ENCODE measurements around the gene COL6A6.

GRCh38 chr3:130515755-130516154, 1.2 kb upstream of the COL6A6 start:
- TF ChIP-seq CTCF (IDR thresholded peaks at IDR 0.05) (no peak), POLR2A (IDR thresholded peaks at IDR 0.05) (no peak)

Measured in prostate gland (tissue), 2 donors.